Activated CD4-positive, alpha-beta T cell treated with anti-CD3 and anti-CD28 coated beads, Interleukin-2, Interleukin-6, amounts not matched to agents 100 ng/mL and 50 ng/mL, durations not matched to agents 16 hours and 8 hours (primary cell): ENCODE results near the gene GOLIM4.

ENCODE experiments used
- DNase-seq: peaks from one replicate; pipeline ENCODE4 v3.0.0-alpha.2; 2020

Gene GOLIM4

DNA sequence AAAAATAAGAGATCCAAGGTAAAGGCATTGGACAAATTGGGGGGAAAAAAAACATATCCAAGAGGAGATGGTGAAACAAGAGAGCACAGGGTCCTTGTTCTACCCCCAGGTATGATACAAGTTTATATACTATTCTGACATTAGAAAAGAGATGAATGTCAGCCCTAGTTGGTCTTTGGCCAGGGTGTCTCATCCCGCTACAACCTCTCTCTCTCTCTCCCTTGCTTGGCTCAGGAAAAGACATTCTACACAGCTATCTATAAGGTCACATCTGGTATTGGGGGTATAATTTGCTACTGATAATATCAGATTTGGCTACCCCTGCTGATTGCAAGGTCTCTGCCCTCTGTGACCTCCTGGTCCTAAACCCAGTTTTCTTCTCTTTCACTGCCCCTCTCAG is 117.2 kb downstream of the GOLIM4 start:
- DNase-seq, result no peak

DNA sequence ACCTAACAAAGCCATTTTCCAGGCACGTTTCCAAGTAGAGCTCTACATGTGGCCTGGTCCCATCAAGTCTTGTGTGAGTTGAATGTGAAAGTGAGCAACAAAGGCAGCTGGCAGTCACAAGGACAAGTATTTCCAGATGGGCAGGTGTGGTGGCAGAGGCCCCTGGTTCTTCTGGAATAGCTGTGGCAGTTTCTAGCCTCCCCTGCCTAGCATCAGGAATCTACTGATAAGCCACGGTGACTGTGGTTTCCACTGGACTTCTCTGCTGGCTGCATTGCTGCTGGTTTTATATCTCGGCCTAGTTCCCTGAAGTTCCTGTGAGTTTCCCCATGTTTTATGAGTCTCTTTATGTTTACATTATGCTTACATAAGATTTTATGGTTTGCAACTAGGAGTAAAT is 117.7 kb downstream of the GOLIM4 start:
- DNase-seq, result no peak

DNA sequence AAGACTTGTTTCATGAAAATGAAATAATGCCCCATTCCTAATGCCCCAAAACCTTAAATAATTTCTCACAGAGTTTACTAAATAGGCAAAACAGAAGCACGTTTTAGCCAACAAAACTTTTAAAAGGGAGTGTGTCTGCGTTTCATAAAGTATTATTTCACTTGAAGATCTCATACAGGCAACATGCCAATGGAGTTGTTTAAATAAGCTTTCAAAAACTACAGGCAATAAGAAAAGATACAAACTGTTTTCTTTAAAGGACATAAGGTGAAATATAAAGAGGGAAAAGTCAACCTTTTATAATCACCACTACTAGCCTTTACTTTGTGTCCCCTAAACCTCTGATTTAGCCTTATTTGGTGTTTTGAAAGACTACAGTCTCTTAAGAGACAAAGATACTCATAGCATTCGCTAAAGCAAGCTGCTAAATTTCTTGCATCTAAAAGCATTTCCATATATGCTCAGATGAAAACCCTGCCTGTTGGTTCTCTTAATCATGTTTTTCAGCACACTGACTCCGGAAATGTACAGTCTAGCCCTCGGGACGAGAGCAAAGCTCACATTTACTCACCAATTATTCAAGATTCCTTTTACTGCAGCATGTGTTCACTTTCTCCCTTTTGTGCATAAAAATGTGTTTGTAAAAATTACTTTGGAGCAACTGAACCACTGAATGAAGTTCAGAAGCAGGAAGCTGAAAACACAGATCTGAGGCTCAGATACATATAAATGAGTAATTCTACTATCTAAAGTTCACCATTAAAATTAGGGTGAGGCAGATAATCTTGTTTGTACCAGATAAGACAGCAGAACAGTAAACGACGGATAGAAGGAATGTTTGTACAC is 119.0 kb downstream of the GOLIM4 start:
- no peak for DNase-seq

DNA sequence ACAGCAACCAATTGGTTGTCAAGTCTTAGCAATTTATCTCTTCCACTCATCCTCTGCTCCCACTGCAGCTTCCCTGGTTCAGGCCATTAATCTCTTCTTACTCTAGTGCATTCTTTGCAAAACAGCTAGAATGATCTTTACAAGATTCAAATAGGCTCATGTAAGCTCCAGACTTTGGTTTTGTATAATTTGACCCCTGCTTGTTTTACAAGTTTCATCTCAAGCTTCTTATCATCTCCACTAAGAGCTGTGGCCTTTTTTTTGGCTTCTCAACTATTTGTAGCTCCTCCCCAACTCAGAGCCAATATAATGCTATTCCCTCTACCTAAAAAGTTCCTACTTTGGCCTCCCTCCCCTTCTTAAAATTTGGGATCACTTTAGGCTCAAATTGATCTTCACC is 121.8 kb downstream of the GOLIM4 start:
- DNase-seq, result no peak

DNA sequence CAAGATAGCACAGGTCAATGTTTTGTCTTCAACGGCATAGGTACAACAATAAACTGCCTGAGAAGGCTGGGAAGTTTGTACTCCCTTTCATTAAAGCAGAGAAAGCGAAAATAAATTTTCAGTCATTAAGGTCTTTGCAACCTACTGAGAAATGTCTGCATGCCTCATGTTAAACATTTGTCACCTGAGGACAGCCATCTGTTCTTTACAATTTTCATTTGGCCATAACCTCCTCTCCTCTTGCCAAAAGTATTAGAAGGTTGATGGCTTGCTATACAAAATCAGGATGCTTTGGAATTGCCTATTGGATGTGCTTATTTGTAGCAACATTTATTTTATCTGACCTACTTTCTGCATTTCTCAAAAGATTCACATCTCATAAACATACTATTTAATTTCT is 122.7 kb downstream of the GOLIM4 start:
- no peak for DNase-seq

DNA sequence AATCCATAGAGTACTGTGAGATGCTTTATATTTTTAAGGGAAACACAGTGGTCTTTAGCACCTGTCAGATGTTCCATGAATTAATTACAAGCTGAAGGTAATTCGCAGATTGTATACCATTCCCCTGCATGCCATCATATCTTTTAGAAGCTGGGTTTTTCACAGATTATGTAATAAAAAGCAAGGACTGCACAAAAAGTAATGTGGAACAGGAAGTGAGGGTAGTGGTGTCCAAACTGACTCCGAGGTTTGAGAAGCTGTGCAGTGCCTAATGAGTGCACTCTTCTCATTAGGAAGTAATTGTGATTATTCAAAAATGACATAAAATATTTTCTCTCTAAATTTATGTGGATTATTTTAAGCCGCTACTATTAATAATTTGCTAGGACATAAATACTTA is 123.2 kb downstream of the GOLIM4 start:
- no peak for DNase-seq

DNA sequence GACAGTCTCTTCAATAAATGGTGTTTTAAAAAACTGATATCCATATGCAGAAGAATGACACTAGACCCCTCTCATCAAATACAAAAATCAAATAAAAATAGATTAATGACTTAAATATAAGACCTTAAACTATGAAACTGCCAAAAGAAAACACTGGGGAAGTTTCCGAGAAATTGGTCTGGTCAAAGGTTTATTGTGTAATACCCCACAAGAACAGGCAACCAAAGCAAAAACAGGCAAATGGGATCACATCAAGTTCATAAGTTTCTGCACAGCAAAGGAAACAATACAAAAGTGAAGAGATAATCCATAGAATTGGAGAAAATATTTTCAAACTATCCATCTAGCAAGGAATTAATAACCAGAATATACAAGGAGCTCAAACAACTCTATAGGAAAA is 126.2 kb downstream of the GOLIM4 start:
- DNase-seq, result no peak

DNA sequence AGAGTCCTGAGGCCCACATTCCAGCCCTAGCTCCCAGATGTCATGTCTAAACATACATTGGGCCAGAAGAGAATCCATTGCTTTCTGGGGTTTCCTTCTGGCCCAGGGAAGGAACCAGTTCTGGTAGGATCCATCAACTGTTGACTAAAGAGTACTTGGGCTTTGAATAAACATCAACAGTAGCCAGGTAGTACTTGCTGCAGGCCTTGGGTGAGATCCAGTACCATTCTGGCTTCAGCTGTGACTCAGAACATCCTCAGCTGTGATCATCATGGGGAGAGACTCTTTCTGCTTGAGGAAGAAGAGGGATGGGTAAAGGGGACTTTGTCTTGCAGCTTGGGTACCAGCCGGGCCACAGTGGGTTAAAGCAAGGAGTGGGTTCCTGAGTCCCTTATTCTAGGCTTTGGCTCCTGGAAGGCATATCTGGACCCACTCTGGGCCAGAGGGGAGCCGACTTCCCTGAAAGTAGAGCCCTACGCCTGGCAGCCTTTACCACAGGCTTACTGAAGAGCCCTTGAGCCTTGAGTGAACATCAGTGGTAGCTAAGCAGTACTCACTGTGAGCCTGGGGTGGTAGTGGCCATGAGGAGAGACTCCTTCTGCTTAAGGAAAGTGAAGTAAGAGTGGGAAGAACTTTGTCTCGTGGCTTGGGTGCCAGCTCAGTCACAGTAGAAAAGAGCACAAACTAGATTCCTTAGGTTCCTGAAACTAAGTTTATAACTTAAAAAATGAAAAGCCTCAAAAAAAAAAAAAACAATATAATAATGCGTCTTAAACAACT is 128.3 kb downstream of the GOLIM4 start:
- DNase-seq, result no peak
